ENCODE results near the gene HOXA4. TPM values are rescaled to one million over a fixed set of nuclear protein-coding genes. Genes with fewer than 3 reads are reported as not detected.

Gene HOXA4
- total RNA-seq, 1 experiment from 2014 or later, result 4.8 TPM

DNA sequence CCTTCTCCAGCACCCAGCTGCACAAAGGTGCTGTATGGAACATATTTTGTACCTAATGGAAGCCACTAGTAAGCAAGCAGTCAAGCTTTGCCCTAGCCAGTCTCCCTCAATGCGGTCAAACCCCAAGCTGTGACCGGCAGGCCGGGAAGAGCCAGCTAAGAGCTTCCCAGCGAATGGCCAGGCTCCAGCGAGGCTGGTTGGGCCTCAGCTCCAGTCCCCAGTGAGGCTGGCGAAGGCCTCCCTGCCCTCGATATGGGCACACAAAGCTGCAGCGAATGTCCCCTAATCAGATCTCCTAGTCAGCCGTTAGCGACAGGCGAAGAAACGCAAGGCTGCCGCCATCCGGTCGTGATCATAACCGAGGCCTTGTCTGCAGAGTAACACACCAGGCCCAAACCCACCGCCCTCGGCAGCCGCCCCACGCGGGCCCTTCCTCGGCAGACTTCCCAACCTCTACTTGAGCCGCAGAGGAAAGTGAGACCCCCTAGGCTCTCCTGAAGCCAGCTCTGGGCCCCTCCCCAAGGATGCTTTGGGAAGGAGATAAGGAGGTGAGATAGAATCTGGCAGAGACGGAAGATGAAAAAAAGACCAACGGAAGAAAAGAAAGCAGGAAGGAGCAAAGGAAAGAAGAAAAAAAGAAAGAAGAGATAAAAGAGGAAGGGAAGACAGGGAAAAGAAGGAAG, 37.8 kb upstream of the HOXA4 start:
- TF ChIP-seq, protein P1, sequence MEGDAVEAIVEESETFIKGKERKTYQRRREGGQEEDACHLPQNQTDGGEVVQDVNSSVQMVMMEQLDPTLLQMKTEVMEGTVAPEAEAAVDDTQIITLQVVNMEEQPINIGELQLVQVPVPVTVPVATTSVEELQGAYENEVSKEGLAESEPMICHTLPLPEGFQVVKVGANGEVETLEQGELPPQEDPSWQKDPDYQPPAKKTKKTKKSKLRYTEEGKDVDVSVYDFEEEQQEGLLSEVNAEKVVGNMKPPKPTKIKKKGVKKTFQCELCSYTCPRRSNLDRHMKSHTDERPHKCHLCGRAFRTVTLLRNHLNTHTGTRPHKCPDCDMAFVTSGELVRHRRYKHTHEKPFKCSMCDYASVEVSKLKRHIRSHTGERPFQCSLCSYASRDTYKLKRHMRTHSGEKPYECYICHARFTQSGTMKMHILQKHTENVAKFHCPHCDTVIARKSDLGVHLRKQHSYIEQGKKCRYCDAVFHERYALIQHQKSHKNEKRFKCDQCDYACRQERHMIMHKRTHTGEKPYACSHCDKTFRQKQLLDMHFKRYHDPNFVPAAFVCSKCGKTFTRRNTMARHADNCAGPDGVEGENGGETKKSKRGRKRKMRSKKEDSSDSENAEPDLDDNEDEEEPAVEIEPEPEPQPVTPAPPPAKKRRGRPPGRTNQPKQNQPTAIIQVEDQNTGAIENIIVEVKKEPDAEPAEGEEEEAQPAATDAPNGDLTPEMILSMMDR (IDR thresholded peaks at IDR 0.05; ENCODE audit: insufficient read depth in 1 of 2, low read depth in 1 of 2, low read length in 1 of 2, severe bottlenecking in 1 of 2, unreplicated experiment in 1 of 2), result no peak
- no peaks in the 10 kb centered on the region for H3K9me3 Mint-ChIP-seq (ENCODE audit: unreplicated experiment)
- peaks cover 21% of the 10 kb centered on the region for H3K36me3 Mint-ChIP-seq (ENCODE audit: insufficient read depth, unreplicated experiment)
- peaks cover 17% of the 10 kb centered on the region for H3K4me1 Mint-ChIP-seq (ENCODE audit: low read depth, unreplicated experiment)
- no peak overlapping the region for H3K27ac Mint-ChIP-seq (ENCODE audit: unreplicated experiment)
- H3K4me3 Mint-ChIP-seq (ENCODE audit: unreplicated experiment), result peak overlapping the region; percentile 90
- H3K4me3 ChIP-seq (ENCODE audit: low read depth, low read length), result no peak overlapping the region
- intact Hi-C loops (cut with micrococcal nuclease; ENCODE audit: unreplicated experiment), result loop anchor here (10.0 kb wide), 1 partner anchor 964 kb away; the partner anchor contains the start of genes CBX3 and HNRNPA2B1
- H3K27me3 ChIP-seq (replicated peaks; ENCODE audit: control insufficient read depth, insufficient read depth, low read length), result no peaks in the 10 kb centered on the region
- no peak for DNase-seq
- H3K36me3 ChIP-seq (ENCODE audit: control insufficient read depth, insufficient read depth, low read length), result no peaks in the 10 kb centered on the region
- no TSS peak for BruUV-seq (replicated peaks)
- CTCF ChIA-PET, result interaction anchor here (2.8 kb wide), 1 partner anchor 11 kb away, joined by 12 read pairs; no protein-coding TSS in a partner anchor
- H3K27me3 Mint-ChIP-seq (ENCODE audit: insufficient read depth, unreplicated experiment), result no peaks in the 10 kb centered on the region
- H3K9me3 ChIP-seq, result no peaks in the 10 kb centered on the region
- peaks cover 9% of the 10 kb centered on the region; the same call in 1 of the 2 replicates for H3K4me1 ChIP-seq
- POLR2A ChIA-PET, result no interaction called here

DNA sequence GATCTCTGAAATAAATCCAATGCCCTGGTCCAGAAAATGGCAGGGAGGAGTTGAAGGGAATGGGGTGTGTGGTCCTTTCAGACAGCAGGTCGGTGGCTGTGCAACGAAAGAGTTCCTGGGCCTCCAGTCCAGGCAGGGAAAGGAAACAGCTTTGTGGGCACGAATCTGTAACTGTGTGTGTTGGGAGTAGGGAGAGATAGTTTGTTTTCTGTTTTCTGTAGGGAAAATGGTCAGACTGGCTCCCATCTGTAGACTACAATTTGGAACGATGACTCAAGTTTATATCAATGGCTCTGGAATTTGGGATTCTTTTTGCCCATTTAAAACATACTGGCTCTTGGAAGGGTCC, 37.3 kb upstream of the HOXA4 start:
- no peak overlapping the region for H3K27ac Mint-ChIP-seq (ENCODE audit: unreplicated experiment)
- intact Hi-C loops (cut with micrococcal nuclease; ENCODE audit: unreplicated experiment), result loop anchor here (10.0 kb wide), 1 partner anchor 963 kb away; the partner anchor contains the start of genes CBX3 and HNRNPA2B1
- POLR2A ChIA-PET, result no interaction called here

More for the DNA sequence above, 37.3 kb upstream of the HOXA4 start:
- CTCF ChIA-PET, result no interaction called here
- H3K4me1 ChIP-seq, result peaks cover 9% of the 10 kb centered on the region; the same call in 1 of the 2 replicates
- H3K36me3 ChIP-seq (ENCODE audit: control insufficient read depth, insufficient read depth, low read length), result no peaks in the 10 kb centered on the region
- no peak for DNase-seq
- Mint-ChIP-seq H3K4me3 (ENCODE audit: unreplicated experiment) (no peak overlapping the region), H3K9me3 (ENCODE audit: unreplicated experiment) (no peaks in the 10 kb centered on the region), H3K4me1 (ENCODE audit: low read depth, unreplicated experiment) (peaks cover 17% of the 10 kb centered on the region), H3K36me3 (ENCODE audit: insufficient read depth, unreplicated experiment) (peaks cover 21% of the 10 kb centered on the region), H3K27me3 (ENCODE audit: insufficient read depth, unreplicated experiment) (no peaks in the 10 kb centered on the region)
- no peak overlapping the region for H3K4me3 ChIP-seq (ENCODE audit: low read depth, low read length)
- no peaks in the 10 kb centered on the region for H3K9me3 ChIP-seq
- BruUV-seq (replicated peaks), result no TSS peak
- H3K27me3 ChIP-seq (replicated peaks; ENCODE audit: control insufficient read depth, insufficient read depth, low read length), result no peaks in the 10 kb centered on the region
- TF ChIP-seq, protein P1 (IDR thresholded peaks at IDR 0.05; ENCODE audit: insufficient read depth in 1 of 2, low read depth in 1 of 2, low read length in 1 of 2, severe bottlenecking in 1 of 2, unreplicated experiment in 1 of 2), result no peak

All from Caco-2 (cell line).